Stimulated activated CD4-positive, alpha-beta T cell treated with anti-CD3 and anti-CD28 coated beads, TNF-alpha, amount 100 ng/mL, for 4 hours (primary cell): ENCODE measurements around the gene SPATA33.
"Not testable (repeated sequence)": the region's sequence is repeated elsewhere in the genome, so short reads cannot be mapped to it uniquely, and the experiment has no call there.

Experiments
- DNase-seq, 3 experiments: peaks; one replicate each; pipeline ENCODE4 v3.0.0-alpha.2; 2020; ENCODE audit warnings: low read depth in 3 of 3

The SPATA33 gene

GRCh38 chr16:89693931-89694783, 36.5 kb downstream of the SPATA33 start:
- DNase-seq = no peak

- DNase-seq = not testable (repeated sequence)
Observed at GRCh38 chr16:89694784-89695085, 37.1 kb downstream of the SPATA33 start.

GRCh38 chr16:89695086-89695874, 37.6 kb downstream of the SPATA33 start:
- DNase-seq = no peak

GRCh38 chr16:89695875-89696669, 38.4 kb downstream of the SPATA33 start:
- no peak for DNase-seq

- DNase-seq = no peak
Observed at GRCh38 chr16:89696670-89697128, 39.1 kb downstream of the SPATA33 start.

- no peak for DNase-seq
Observed at GRCh38 chr16:89697161-89697615, 39.6 kb downstream of the SPATA33 start.

GRCh38 chr16:89697616-89698331, 40.1 kb downstream of the SPATA33 start:
- DNase-seq = no peak

GRCh38 chr16:89698717-89699116, 41.1 kb downstream of the SPATA33 start:
- not testable (repeated sequence) for DNase-seq

GRCh38 chr16:89699629-89700099, 42.0 kb downstream of the SPATA33 start:
- DNase-seq = not testable (repeated sequence)

- peak; percentile 96 to 99 (median 97) for DNase-seq
Observed at GRCh38 chr16:89700100-89700648, 42.5 kb downstream of the SPATA33 start.

GRCh38 chr16:89700649-89701424, 43.2 kb downstream of the SPATA33 start:
- no peak for DNase-seq

- peak; percentile 96 to 98 (median 97) for DNase-seq
Observed at GRCh38 chr16:89701425-89702406, 44.1 kb downstream of the SPATA33 start, which contains the start of gene SPATA2L. TSS of gene SPATA2L (minus strand) at chr16:89701705. CDS start at chr16:89701232, 473 bp downstream.

GRCh38 chr16:89704281-89704680, 46.6 kb downstream of the SPATA33 start:
- no peak for DNase-seq

GRCh38 chr16:89705006-89705405, 47.4 kb downstream of the SPATA33 start:
- DNase-seq = no peak

- no peak for DNase-seq
Observed at GRCh38 chr16:89706518-89707260, 49.1 kb downstream of the SPATA33 start.

GRCh38 chr16:89707695-89708094, 50.1 kb downstream of the SPATA33 start:
- DNase-seq = no peak

- DNase-seq = no peak
Observed at GRCh38 chr16:89708481-89708931, 50.9 kb downstream of the SPATA33 start.

GRCh38 chr16:89709166-89709565, 51.5 kb downstream of the SPATA33 start:
- DNase-seq = no peak
